Epithelial cell of esophagus (primary cell): ENCODE results near the gene MYO1A.

ENCODE experiments used
- DNase-seq: peaks from one replicate; pipeline ENCODE4 v3.0.0; 2010; ENCODE audit warnings: low read depth
- H3K4me3 ChIP-seq: 2 replicates; pipeline ENCODE4 v1.5.1; 2011; ENCODE audit warnings: mild to moderate bottlenecking, low read length, control low read depth
- CTCF ChIP-seq: IDR thresholded peaks from 2 replicates; pipeline ENCODE4 v1.5.1; 2011; ENCODE audit warnings: low read depth, mild to moderate bottlenecking, low read length, control low read depth, inconsistent platforms; ENCODE audit not compliant: insufficient read depth; ENCODE audit errors: missing control alignments

Gene MYO1A

DNA sequence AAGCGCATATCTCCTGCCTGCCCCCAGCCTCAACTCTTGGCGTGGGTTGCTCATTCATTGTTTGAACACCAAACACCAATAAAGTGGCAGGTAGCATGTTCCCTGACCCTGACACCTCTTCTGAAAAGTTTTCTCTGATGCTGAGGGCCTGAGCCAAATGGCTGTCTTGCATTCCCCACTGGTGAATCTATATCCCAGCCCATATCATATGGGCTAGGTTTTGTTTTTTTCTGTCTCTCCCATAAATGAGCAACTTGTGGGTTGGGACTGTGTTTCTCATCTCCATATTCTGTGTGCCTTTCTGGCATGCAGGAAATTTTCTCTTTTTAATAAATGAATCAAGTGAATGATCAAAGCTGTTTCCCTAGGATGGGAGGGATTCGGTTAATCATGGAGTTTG is 5.0 kb downstream of the MYO1A start:
- TF ChIP-seq CTCF = no peak
- no peak for DNase-seq
- no peak overlapping the region for H3K4me3 ChIP-seq

DNA sequence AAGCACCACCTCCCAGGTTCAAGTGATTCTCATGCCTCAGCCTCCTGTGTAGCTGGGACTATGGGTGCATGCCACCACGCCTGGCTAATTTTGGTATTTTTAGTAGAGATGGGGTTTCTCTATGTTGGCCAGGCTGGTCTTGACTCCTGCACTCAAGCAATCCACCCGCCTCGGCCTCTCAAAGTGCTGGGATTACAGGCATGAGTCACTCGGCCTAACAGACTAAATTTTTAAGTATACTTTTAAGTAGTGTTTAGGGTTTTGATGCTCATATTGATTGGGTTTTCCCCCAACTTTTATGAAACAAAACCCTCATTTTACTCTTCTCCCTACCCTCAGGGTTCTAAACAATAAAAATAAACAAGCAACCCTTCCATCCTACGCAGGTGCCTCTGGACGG is 5.5 kb downstream of the MYO1A start:
- no peak for DNase-seq
- H3K4me3 ChIP-seq = no peak overlapping the region
- TF ChIP-seq CTCF = no peak

DNA sequence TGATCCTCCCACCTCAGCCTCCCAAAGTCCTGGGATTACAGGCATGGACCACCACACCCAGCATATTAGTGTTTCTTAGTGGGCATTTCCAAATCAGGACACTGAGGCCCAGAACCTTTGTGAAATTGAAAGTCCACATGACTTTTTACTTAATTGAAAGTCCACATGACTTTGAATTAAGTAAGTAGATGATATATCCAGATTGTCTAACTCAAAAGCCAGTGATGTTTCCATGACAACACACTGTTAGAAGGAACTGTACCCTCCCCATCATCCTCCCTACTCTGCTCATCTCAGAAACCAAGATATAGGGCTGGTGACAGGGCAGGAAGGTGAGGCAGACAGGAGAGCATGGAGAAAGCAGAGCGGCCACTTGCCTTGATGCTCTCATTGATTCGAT is 7.2 kb downstream of the MYO1A start:
- no peak for DNase-seq
- no peak for TF ChIP-seq CTCF
- no peak overlapping the region for H3K4me3 ChIP-seq

- H3K4me3 ChIP-seq = no peak overlapping the region
- DNase-seq = no peak
- TF ChIP-seq CTCF = no peak
Measured at GRCh38 chr12:57040750-57041149, 9.2 kb downstream of the MYO1A start.

DNA sequence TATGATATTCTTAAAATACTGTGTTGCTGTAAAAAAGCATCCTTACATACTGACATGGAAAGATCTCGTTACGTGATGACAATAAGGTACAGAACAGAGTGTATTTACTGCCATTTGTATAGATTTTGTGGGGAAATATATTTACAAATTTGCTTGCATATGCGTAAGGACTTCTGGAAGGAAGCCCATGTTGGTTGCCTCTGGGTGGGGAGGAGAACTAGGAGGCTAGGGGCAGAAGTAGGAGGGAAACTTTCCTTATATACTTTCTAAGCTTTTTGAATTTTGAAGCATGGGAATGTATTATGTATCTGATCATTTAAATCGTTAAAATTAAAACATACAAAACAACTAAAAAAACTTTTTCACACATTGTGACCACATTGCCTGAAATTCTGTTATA is 9.7 kb downstream of the MYO1A start:
- no peak for DNase-seq
- no peak overlapping the region for H3K4me3 ChIP-seq
- TF ChIP-seq CTCF = no peak

GRCh38 chr12:57039016-57039798 is 10.7 kb downstream of the MYO1A start:
- H3K4me3 ChIP-seq = no peak overlapping the region
- no peak for DNase-seq
- TF ChIP-seq CTCF = no peak

DNA sequence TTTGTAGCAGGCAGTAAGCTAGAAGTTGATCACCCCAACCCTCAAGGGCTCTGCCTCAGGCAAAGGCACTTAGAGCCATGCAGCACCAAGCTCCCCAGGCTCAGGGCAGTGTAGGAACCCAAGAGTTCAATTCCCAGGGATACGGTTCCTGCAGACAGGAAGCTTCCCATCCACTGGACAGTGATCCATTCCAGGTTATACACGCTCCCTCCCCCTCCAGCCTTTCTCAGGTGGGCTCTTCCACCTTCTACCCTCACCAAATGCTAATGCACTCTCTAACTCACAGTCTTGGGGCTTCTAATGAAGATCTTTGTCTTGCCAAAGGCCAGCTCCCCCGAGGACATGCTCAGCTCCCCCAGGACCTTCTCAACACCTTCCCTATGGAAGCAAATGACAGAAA is 12.7 kb downstream of the MYO1A start:
- DNase-seq = no peak
- TF ChIP-seq CTCF = no peak

More for the DNA sequence above, 12.7 kb downstream of the MYO1A start:
- no peak overlapping the region for H3K4me3 ChIP-seq
